ENCODE results near the gene ICA1L.
"Not testable (repeated sequence)": the region's sequence is repeated elsewhere in the genome, so short reads cannot be mapped to it uniquely, and the experiment has no call there.

Gene ICA1L

DNA sequence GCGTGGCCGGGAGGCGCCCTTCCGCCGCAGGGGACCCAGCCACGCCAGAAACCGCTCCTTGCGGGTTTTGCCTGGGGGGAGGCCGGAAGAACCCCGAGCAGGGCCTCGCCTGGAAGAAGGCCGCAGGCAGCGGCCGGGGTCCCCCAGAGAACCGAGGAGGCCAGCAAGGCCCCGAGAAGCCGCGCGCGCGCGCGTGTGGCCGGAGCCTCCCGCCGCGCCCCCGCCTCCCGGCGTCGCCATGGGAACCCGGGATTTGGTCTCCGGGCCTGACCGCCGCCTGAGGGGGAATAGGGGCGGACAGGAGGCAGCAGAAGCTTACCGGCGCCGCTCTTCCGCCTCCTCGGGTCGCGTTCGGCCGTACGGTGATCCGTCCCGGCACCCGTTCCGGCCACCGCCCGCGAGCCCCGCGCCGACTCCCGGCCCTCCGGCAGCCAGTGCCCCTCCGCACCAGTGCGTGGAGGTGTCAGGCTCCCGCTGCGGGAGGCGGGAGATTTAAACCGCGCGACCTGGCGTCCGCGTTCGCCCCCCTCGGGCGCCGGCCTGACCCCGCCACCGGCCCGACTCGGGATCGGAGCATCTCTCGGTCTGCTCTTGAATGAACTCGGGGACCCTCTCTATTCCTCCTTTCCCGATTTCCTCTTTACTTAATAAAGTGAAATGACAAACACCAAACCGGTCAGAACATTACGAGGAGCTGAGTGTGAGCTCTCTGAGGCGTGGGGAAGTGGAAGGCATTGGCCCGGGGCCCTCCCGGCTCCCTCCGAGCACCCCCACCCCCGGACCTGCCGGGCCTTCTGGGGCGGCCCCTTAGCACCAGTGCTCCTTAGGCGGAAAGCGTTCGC, at the start of gene ICA1L:
Gene ICA1L (minus strand): TSS at position 467 of the 842 bp plus-strand sequence. CDS start 42,757 bp downstream, outside the sequence.
- H3K36me3 ChIP-seq (ENCODE audit: control insufficient read depth in 2 of 2, insufficient read depth in 2 of 2, low read length in 2 of 2) = no peaks in the 10 kb centered on the region

DNA sequence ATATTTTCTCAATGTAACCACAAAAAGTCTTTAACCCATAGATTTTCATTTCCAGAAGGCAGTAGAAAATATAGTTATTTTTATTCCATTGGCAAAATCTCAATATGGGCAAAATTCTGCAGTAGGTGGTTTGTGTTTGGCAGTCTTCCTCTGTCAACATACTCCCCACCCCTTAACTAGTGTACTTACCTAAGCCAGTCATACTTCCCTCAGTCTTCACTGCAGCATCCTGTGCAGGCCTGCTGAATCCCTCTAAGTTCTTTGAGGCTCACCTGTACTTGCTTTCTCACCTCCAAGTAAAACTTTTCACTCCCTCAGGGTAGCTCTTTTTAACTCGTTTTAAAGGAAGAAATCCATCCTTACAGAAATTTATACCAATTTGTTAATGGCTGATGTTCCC, 47.3 kb upstream of the ICA1L start:
- H3K27me3 ChIP-seq (ENCODE audit: control insufficient read depth in 2 of 2, insufficient read depth in 2 of 2, low read length in 2 of 2) = no peaks in the 10 kb centered on the region
- no peaks in the 10 kb centered on the region for H3K4me1 ChIP-seq (ENCODE audit: control insufficient read depth in 2 of 2, insufficient read depth in 2 of 2, low read length in 2 of 2)
- H3K9me3 ChIP-seq (ENCODE audit: control insufficient read depth in 2 of 2, low read length in 2 of 2) = no peaks in the 10 kb centered on the region
- no peak overlapping the region for H3K27ac ChIP-seq (ENCODE audit: low read depth in 2 of 2, low read length in 2 of 2)
- no peak overlapping the region for H3K4me3 ChIP-seq (ENCODE audit: low read length in 2 of 2)
- peaks cover 0 to 5% of the 10 kb centered on the region in 2 donors for H3K36me3 ChIP-seq (ENCODE audit: control insufficient read depth in 2 of 2, insufficient read depth in 2 of 2, low read length in 2 of 2)
- H3K9ac ChIP-seq (ENCODE audit: low read depth in 1 of 2, low read length in 2 of 2) = no peak overlapping the region

More for the DNA sequence above, at the start of gene ICA1L:
- Histone ChIP-seq H3K9me3 (ENCODE audit: control insufficient read depth in 2 of 2, low read length in 2 of 2) (no peaks in the 10 kb centered on the region), H3K27ac (ENCODE audit: low read depth in 2 of 2, low read length in 2 of 2) (peak within 1 kb of the TSS; percentile 15 to 32), H3K4me1 (ENCODE audit: control insufficient read depth in 2 of 2, insufficient read depth in 2 of 2, low read length in 2 of 2) (peaks cover 0 to 7% of the 10 kb centered on the region in 2 donors), H3K9ac (ENCODE audit: low read depth in 1 of 2, low read length in 2 of 2) (peak within 1 kb of the TSS; percentile 32 to 79), H3K27me3 (ENCODE audit: control insufficient read depth in 2 of 2, insufficient read depth in 2 of 2, low read length in 2 of 2) (peaks cover 0 to 2% of the 10 kb centered on the region in 2 donors), H3K4me3 (ENCODE audit: low read length in 2 of 2) (peak within 1 kb of the TSS; percentile 85 to 96)

DNA sequence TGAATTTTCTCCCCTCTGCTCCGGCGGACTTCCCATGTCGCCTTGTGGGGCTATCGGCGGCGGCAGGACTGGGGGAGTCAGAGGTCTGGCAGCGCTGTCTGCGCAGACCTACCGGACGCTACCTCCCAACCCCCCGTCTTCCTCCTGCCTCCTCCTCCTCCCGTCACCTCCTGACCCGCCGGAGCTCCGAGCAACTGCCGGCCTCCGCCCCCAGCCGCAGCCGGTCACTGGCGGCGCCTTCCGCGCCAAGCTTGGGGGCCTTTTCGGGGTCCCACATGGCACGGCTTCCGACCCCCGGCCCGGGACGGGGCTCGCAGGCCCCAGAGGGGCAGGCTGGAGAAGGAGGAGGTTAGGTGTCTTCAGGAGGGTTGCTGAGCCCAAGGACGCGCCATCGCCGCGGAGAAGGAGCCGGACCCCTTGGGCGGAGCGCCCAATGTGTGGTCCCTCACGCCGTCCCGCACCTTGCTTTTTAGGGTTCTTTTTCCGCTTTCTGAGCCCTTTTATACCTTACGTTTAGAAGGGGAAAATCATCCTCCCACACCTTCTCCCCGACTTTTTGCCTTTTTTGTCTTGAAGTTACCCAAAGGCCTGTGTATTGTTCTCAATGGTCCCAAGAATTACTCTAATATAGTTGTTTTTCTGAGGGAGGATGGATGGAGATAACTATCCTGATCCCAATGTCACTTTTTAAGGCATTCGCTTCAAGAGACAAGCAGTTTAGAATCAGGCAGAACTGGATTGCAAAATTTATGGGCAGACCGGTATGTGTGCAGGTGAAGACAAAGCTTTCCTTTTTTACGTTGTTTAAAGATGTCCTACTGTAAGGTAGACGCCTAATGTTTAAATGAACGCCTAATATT, 41.0 kb upstream of the ICA1L start:
- not testable (repeated sequence) for H3K36me3 ChIP-seq (ENCODE audit: control insufficient read depth in 2 of 2, insufficient read depth in 2 of 2, low read length in 2 of 2); H3K27me3 ChIP-seq (ENCODE audit: control insufficient read depth in 2 of 2, insufficient read depth in 2 of 2, low read length in 2 of 2); H3K9me3 ChIP-seq (ENCODE audit: control insufficient read depth in 2 of 2, low read length in 2 of 2); H3K4me1 ChIP-seq (ENCODE audit: control insufficient read depth in 2 of 2, insufficient read depth in 2 of 2, low read length in 2 of 2)
- Histone ChIP-seq H3K27ac (ENCODE audit: low read depth in 2 of 2, low read length in 2 of 2) (peak overlapping the region; percentile 86 to 90), H3K4me3 (ENCODE audit: low read length in 2 of 2) (peak overlapping the region; percentile 86 to 100), H3K9ac (ENCODE audit: low read depth in 1 of 2, low read length in 2 of 2) (peak overlapping the region; percentile 70 to 90)

DNA sequence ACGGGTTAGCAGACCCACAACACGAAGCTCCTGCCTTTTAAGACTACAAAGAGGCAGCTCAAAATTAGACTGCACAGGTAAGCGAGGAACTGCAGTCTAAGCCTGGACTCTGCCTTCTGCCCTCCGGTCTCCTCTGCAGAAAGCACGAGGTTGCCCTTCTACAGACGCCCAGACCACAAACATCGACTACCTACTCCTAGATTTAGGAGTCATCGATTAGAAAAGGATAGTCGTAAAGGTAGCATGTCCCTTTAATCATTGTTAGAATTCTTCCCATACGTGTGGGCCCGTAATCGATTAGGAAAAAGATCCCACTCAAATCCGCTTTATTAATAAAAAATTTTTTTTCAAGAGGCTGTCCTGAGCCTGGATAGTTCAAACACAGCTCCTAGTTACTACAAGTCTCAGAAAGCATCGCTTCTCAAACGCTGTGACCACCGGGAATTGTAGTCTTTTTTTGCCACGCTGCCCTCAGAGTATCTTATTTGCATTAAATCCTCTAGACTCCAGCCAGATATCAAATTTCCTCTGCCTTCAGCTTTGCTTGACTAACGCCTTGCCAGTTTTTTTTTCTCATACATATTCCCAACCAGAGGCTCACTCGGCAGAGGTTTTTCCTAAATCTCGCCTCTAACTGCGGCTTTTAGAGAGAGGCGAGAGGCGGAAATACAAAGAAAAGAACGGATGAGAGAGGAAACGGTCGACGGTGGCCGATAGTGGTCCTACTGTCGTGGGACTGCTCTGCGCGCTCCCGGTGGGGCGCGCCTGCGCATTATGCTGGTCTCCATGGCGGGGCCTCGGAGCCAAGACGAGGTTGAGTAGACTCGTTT, 40.2 kb upstream of the ICA1L start, which contains the start of the genes CARF and WDR12:
Gene CARF (plus strand): TSS at position 764 of the 830 bp plus-strand sequence. CDS start 29,628 bp downstream, outside the sequence.
Gene WDR12 (minus strand): TSS at position 162 of the 830 bp plus-strand sequence. CDS start 197 bp downstream, outside the sequence.
- Histone ChIP-seq H3K4me1 (ENCODE audit: control insufficient read depth in 2 of 2, insufficient read depth in 2 of 2, low read length in 2 of 2) (peaks cover 2 to 5% of the 10 kb centered on the region in 2 donors), H3K9me3 (ENCODE audit: control insufficient read depth in 2 of 2, low read length in 2 of 2) (no peaks in the 10 kb centered on the region), H3K9ac (ENCODE audit: low read depth in 1 of 2, low read length in 2 of 2) (peak within 1 kb of the TSS; percentile 70 to 90), H3K36me3 (ENCODE audit: control insufficient read depth in 2 of 2, insufficient read depth in 2 of 2, low read length in 2 of 2) (no peaks in the 10 kb centered on the region), H3K27ac (ENCODE audit: low read depth in 2 of 2, low read length in 2 of 2) (peak within 1 kb of the TSS; percentile 86 to 90), H3K27me3 (ENCODE audit: control insufficient read depth in 2 of 2, insufficient read depth in 2 of 2, low read length in 2 of 2) (no peaks in the 10 kb centered on the region), H3K4me3 (ENCODE audit: low read length in 2 of 2) (peak within 1 kb of the TSS; percentile 86 to 100)

DNA sequence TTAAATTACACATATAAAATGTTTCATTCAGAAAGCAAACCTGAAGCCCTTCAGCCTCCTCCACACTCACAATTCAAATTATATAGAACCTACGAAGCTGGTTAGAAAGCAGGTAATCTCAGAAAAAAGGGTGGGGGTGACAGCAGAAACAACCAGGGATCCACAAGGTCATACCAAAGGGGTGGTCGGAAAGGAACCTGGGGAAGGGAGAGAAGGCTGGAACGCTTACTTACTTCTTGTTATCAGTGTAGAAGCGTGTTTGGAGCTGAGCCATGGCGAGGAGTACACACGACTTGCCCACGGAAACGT, 39.6 kb upstream of the ICA1L start:
- Histone ChIP-seq H3K27me3 (ENCODE audit: control insufficient read depth in 2 of 2, insufficient read depth in 2 of 2, low read length in 2 of 2) (no peaks in the 10 kb centered on the region), H3K9me3 (ENCODE audit: control insufficient read depth in 2 of 2, low read length in 2 of 2) (no peaks in the 10 kb centered on the region), H3K4me3 (ENCODE audit: low read length in 2 of 2) (peak overlapping the region; percentile 86 to 100), H3K27ac (ENCODE audit: low read depth in 2 of 2, low read length in 2 of 2) (peak overlapping the region; percentile 86 to 90), H3K9ac (ENCODE audit: low read depth in 1 of 2, low read length in 2 of 2) (peak overlapping the region; percentile 62 to 90), H3K4me1 (ENCODE audit: control insufficient read depth in 2 of 2, insufficient read depth in 2 of 2, low read length in 2 of 2) (peaks cover 2 to 5% of the 10 kb centered on the region in 2 donors), H3K36me3 (ENCODE audit: control insufficient read depth in 2 of 2, insufficient read depth in 2 of 2, low read length in 2 of 2) (no peaks in the 10 kb centered on the region)

DNA sequence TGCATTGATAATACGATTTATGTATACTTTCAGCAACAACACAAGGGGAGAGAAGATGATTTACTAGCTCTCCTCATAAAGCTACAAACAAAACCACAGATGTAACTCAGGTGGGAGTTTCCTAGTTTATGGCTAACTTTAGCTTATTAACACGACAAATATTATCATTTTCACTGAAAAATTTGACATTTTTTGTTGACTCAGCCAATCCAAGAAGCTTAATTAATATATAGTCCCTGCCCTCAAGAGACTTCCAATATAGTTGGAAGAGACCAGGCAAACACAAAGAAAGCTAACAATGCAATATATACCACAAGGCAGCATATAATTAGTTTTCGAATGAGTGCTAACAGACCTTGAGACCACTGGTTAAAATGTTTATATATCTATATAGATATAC, 39.1 kb upstream of the ICA1L start:
- Histone ChIP-seq H3K36me3 (ENCODE audit: control insufficient read depth in 2 of 2, insufficient read depth in 2 of 2, low read length in 2 of 2) (no peaks in the 10 kb centered on the region), H3K27ac (ENCODE audit: low read depth in 2 of 2, low read length in 2 of 2) (no peak overlapping the region), H3K9me3 (ENCODE audit: control insufficient read depth in 2 of 2, low read length in 2 of 2) (no peaks in the 10 kb centered on the region), H3K9ac (ENCODE audit: low read depth in 1 of 2, low read length in 2 of 2) (peak overlapping the region; percentile 62 to 90), H3K4me3 (ENCODE audit: low read length in 2 of 2) (peak overlapping the region; percentile 86 to 100), H3K4me1 (ENCODE audit: control insufficient read depth in 2 of 2, insufficient read depth in 2 of 2, low read length in 2 of 2) (peaks cover 2 to 5% of the 10 kb centered on the region in 2 donors), H3K27me3 (ENCODE audit: control insufficient read depth in 2 of 2, insufficient read depth in 2 of 2, low read length in 2 of 2) (no peaks in the 10 kb centered on the region)

DNA sequence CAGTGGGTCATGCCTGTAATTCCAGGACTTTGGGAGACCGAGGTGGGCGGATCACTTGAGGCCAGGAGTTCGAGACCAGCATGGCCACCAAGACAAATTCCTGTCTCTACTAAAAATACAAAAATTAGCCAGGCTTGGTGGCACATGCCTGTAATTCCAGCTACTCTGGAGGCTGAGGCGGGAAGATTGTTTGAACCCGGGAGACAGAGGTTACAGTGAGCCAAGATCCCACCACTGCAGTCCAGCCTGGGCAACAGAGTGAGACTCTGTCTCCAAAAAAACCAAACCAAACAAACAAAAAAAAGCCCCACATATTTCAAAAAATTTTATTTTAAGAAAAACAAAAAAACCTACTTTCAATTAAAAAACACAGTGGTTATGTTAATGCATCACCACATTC, 38.7 kb upstream of the ICA1L start:
- Histone ChIP-seq H3K4me3 (ENCODE audit: low read length in 2 of 2) (peak overlapping the region in 1 of 2 donors; percentile 100), H3K9ac (ENCODE audit: low read depth in 1 of 2, low read length in 2 of 2) (peak overlapping the region in 1 of 2 donors; percentile 17)
- H3K9me3 ChIP-seq (ENCODE audit: control insufficient read depth in 2 of 2, low read length in 2 of 2); H3K27ac ChIP-seq (ENCODE audit: low read depth in 2 of 2, low read length in 2 of 2); H3K4me1 ChIP-seq (ENCODE audit: control insufficient read depth in 2 of 2, insufficient read depth in 2 of 2, low read length in 2 of 2); H3K27me3 ChIP-seq (ENCODE audit: control insufficient read depth in 2 of 2, insufficient read depth in 2 of 2, low read length in 2 of 2); H3K36me3 ChIP-seq (ENCODE audit: control insufficient read depth in 2 of 2, insufficient read depth in 2 of 2, low read length in 2 of 2): not testable (repeated sequence)

DNA sequence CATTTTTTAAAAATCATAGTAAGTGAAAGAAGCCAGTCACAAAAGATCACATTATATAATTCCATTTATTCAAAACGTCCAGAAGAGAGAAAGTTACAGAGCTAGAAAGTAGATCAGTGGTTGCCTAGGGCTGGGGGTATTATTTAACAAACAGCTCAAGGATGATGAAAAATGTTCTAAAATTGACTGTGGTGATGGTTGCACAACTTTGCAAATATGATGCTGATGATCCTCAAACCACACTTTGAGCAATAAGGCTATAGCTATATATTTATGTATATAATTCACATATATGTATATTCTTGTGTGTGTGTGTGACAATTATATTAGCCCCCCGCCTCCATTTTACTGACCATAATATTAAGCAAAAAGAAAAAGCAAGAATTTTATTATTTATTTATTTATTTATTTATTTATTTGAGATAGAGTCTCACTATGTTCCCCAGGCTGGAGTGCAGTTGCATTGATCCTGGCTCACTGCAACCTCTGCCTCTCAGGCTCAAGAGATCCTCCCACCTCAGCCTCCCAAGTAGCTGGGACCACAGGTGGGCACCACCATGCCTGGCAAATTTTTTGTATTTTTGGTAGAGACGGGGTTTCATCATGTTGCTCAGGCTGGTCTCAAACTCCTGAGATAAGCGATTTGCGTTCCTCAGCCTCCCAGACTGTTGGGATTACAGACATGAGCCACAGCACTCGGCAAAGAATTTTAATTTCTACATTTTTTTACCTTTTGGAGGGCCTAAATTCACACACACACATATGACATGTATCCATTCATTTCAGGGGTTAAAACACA, 38.0 kb upstream of the ICA1L start:
- Histone ChIP-seq H3K36me3 (ENCODE audit: control insufficient read depth in 2 of 2, insufficient read depth in 2 of 2, low read length in 2 of 2) (no peaks in the 10 kb centered on the region), H3K27ac (ENCODE audit: low read depth in 2 of 2, low read length in 2 of 2) (no peak overlapping the region), H3K27me3 (ENCODE audit: control insufficient read depth in 2 of 2, insufficient read depth in 2 of 2, low read length in 2 of 2) (no peaks in the 10 kb centered on the region), H3K4me1 (ENCODE audit: control insufficient read depth in 2 of 2, insufficient read depth in 2 of 2, low read length in 2 of 2) (peaks cover 2 to 5% of the 10 kb centered on the region in 2 donors), H3K4me3 (ENCODE audit: low read length in 2 of 2) (no peak overlapping the region), H3K9me3 (ENCODE audit: control insufficient read depth in 2 of 2, low read length in 2 of 2) (no peaks in the 10 kb centered on the region), H3K9ac (ENCODE audit: low read depth in 1 of 2, low read length in 2 of 2) (no peak overlapping the region)

DNA sequence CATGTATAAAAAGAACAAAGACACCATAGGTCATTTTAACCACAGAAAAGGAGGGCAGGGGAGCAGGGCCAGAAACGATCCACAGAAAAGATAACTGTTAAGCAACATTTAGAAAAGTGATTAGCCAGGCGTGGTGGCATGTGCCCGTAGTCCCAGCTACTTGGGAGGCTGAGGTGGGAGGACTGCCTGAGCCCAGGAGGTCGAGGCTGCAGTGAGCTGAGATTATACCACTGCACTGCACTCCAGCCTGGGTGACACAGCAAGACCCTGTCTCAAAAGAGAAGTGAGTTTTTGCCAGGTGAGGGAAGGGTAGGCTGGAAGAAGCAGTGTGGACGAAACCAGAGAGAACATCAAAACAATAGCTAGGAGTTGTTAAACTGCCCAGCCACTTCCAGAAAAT, 36.6 kb upstream of the ICA1L start:
- no peak overlapping the region for H3K4me3 ChIP-seq (ENCODE audit: low read length in 2 of 2)
- H3K4me1 ChIP-seq (ENCODE audit: control insufficient read depth in 2 of 2, insufficient read depth in 2 of 2, low read length in 2 of 2) = peaks cover 2 to 5% of the 10 kb centered on the region in 2 donors
- no peaks in the 10 kb centered on the region for H3K27me3 ChIP-seq (ENCODE audit: control insufficient read depth in 2 of 2, insufficient read depth in 2 of 2, low read length in 2 of 2)
- no peak overlapping the region for H3K9ac ChIP-seq (ENCODE audit: low read depth in 1 of 2, low read length in 2 of 2)
- H3K36me3 ChIP-seq (ENCODE audit: control insufficient read depth in 2 of 2, insufficient read depth in 2 of 2, low read length in 2 of 2) = no peaks in the 10 kb centered on the region
- no peaks in the 10 kb centered on the region for H3K9me3 ChIP-seq (ENCODE audit: control insufficient read depth in 2 of 2, low read length in 2 of 2)
- H3K27ac ChIP-seq (ENCODE audit: low read depth in 2 of 2, low read length in 2 of 2) = no peak overlapping the region
